Measurements from ENCODE around the gene GNG10.
"Not testable (repeated sequence)": the region's sequence is repeated elsewhere in the genome, so short reads cannot be mapped to it uniquely, and the experiment has no call there.

Gene GNG10

DNA sequence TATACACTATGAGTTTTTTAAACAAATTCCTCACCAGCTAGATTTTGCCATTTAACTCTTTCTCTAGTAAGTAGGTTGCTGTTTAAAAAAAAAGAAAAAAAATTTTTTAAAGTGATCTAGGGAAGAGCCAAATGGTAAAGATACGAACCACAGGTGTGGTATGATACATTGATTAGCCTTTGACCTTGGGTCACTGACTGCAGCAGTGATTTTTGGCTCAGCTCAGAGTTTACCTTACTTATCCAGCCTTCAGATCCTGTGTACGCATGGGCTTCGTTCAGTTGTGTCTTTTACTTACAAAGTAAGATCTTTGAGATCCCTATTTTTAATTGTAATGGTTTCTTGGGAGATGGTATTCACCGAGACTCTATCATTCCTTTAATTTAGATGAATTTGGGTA lies 12.4 kb upstream of the GNG10 start:
- no peak for DNase-seq (ENCODE audit: low read depth in 2 of 2, low spot score in 1 of 2)

DNA sequence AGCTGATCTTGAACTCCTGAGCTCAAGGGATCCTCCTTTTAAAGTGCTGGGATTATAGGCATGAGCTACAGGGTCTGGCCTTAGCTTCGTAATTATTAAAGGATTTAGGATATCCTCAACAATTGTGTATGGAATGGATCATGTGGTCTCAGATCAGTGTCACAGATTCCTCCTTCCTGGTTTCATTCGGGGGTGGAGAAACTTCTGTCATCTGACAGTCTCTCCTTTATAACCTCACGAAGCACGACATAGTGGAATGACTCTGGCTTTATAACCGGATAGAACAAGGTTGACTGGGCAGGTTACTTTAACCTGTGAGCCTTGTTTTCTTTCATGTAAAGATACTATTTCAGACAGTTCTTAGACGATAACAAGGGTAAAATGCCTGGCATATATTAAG lies 4.4 kb upstream of the GNG10 start:
- no peak for DNase-seq (ENCODE audit: low read depth in 2 of 2, low spot score in 1 of 2)

DNA sequence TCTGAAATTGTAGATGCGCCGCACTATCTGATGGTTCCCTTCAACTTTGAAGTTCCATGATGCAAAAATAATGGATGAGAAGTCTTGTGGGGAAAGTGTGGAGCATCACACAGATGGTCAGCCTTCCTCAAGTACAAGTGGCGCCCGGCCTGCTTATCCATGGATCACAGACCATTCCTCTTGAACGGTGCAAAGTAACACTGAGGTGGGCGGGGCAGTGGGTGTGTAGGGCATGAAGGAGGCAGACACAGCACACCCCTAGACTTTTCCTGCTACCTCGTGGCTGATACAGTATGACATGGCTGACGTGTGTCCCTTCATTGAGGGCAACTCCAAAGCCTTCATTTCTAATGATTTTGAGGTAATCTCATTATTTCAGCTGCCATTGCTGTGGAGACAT lies 2.5 kb upstream of the GNG10 start:
- no peak for DNase-seq (ENCODE audit: low read depth in 2 of 2, low spot score in 1 of 2)

DNA sequence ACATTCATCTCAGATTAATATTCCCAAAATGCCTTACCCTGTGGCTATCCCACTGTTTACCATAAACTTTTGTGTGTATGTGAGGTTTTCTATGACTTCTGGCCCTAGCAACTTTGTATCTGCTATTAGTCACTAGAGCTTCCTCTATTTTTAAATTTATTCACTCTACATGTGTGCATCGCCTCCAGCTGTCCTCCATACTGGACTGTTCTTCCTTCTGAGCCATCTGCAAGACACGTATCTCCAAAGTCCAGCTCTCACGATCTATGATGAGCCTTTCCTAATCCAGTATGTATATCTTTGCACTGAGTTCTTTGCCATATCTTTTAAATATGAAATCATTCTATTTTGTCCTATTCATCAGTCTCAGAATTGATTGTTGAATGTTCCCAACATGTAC lies 1.7 kb upstream of the GNG10 start:
- DNase-seq (ENCODE audit: low read depth in 2 of 2, low spot score in 1 of 2) = no peak

DNA sequence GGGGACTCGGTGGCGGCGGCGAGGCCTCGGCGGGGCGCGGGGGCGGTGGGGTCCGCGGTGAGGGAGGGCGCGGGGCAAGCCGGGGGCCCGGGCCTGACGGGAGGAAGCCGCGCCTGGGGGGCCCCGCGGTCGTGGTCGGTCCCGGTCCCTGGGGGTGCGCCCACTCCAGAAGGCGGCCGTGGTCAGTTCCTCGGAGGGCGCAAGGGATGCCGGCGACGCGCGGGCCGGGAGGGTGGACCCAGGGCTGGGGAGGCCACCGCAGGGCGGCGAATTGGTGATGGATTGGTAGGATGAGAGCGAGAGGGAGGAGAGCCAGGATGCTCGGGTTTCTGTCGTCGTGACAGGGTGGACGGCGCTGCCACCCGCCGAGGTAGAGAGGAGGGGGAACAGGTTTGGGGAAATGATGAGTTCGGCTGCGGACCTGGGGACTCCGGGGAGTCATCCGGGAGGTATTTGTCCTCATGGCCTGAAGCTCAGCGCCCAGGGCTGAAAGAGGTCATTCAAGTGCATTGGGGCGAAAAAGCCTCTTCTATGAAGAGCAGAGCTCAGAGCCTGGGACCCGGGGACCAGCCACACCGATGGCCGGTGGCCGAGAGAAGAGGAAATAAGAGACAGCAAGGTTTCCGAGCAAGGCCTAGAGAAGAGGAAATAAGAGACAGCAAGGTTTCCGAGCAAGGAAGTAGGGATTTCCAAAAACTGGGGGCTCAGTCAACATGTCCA lies 557 bp downstream of the GNG10 start:
- DNase-seq (ENCODE audit: low read depth in 2 of 2, low spot score in 1 of 2) = peak in 1 of 2 donors; percentile 1

DNA sequence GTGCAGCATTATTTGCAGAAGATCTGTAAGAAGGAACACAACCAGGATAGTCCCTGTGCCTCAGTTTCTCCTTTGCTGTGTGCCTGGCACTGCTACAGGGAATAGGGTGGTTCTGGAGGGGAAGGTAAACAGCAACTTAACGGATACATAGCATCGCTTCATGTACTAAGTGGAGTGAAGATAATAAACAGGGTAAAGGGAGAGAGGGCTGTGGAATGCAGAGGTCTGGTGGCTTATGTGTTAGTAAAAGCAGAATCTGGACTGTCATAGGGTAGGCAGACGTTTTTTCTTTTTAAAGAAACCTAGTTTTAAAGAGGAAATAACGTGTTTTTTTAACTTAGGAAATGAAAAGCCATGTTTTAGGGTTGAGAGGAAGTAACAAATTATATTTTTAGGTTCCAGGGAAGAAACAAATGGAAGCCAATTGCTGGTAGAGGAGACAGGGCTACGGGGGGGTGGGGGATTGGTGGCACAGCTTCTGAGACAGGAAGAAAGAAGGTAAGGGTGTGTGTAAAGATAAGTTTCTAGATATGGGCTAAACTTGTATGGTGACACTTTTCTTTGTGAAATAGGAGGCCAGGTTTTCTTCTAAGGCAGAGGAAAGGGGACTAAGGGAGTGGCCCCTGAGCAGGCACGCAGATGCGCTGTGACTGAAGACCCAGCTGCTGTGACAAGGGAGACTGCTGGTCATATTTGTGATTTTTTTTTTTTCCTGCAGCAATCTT lies 1.3 kb downstream of the GNG10 start:
- no peak for DNase-seq (ENCODE audit: low read depth in 2 of 2, low spot score in 1 of 2)

DNA sequence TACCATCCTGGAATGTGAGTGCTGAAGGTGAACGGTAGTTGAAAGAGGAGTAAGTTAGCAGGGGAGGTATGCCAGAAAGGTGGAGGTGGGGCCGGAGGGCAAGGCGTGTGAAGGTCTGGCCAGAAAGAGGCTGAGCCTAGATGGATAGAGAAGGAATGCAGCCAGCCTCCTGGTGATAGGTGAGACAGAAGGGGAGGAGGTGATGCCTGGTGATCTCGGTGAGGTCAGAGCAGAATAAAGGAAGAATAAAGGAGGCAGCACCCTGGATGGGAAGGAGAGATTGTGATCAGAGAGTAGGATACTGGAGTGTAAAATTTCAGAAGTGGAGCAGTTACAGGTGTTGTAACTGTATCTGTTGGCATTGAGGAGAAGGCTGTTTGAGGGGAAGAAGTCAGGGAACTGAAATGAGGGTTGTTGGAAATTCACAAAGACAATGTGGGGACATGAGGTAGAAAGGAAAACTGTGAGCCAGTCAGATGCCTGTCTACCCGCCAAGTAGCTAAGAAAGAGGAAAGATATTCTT lies 2.0 kb downstream of the GNG10 start:
- no peak for DNase-seq (ENCODE audit: low read depth in 2 of 2, low spot score in 1 of 2)

DNA sequence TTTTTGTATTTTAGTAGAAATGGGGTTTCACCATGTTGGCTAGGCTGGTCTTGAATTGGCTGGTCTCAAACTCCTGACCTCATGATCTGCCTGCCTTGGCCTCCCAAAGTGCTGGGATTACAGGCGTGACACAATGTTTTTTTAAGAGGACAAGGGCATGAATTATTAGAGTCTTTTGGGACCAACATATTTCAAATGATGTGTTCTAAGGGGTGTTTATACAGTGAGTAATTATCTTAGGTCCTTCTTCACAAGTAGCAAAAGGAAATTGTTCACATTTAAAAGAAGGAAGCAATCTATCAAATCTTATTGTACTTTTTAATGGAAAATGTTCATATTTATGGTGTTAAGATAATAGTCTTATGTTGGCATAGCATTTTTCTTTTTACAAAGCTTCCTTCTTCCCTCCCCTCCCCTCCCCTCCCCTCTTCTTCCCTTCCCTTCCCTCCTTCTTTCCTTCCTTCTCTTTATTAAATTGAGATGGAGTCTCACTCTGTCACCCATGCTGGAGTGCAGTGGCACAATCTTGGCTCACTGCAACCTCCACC lies 6.7 kb downstream of the GNG10 start:
- DNase-seq (ENCODE audit: low read depth in 2 of 2, low spot score in 1 of 2) = no peak

DNA sequence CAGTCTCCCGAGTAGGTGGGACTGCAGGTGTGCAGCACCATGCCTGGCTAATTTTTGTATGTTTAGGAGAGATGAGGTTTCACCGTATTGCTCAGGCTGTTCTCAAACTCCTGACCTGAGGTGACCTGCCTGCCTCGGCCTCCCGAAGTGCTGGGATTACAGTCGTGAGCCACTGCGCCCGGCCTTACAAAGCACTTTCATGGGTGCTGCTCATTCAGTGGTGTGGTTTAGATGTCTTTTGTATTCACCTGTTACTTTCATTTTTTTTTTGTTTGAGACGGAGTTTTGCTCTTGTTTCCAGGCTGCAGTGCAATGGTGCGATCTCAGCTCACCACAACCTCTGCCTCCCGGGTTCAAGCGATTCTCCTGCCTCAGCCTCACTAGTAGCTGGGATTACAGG lies 7.2 kb downstream of the GNG10 start:
- DNase-seq (ENCODE audit: low read depth in 2 of 2, low spot score in 1 of 2) = not testable (repeated sequence)

DNA sequence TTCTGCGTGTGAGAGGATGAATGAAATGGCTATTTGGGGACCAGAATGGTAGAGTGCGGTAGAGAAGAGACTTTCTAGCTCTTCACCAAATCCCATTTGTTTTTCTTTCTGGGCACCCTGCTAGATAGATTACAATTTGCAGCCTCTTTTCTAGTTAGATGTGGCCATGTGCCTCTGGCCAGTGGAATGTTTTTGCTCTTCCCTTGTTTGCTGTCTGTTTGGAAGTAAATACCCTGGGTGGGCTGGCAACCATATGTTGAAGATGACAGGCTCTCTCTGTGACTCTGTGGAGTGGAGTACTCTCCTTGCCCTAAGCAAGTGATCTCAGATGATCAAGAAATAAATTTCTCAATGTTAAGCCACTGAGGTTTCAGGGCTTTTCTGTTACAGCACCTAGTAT lies 12.9 kb downstream of the GNG10 start:
- no peak for DNase-seq (ENCODE audit: low read depth in 2 of 2, low spot score in 1 of 2)

DNA sequence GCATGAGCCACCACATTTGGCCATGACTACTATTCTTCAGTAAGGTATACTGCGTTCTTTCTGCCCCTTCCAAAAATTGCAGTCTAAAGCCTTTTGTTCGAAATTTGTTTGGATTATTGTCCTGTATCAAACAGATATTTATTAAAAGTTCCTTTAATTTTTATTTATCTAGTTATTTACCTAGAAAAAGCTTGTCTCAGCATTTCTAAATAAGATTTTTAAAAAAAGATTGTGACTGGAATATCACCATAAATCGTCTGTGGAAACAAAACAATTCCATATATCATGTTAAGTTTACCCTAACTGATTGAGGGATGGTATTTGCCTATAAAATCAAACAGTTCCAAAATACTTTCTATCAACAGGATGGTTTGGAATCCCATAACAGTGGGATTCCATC lies 14.7 kb downstream of the GNG10 start:
- no peak for DNase-seq (ENCODE audit: low read depth in 2 of 2, low spot score in 1 of 2)

DNA sequence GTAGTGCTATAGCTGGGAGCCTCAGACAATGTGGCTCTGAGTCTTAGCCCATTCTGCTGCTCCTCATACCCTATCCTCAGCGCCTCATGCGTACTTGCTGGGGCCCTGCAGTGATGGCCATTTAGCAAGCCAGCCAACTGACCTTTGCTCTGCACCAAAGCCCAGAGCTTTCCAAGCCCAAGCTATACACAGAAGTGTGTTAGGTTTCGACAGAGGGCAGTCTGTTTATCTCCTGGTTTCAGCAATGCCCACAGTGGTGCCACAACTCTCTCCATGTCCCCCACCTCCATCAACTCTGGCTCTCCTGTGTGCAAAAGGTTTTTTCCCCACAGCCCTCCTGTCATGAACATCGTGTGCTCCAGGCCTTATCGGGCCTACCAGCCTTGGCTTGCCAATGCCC lies 16.9 kb downstream of the GNG10 start:
- DNase-seq (ENCODE audit: low read depth in 2 of 2, low spot score in 1 of 2) = no peak

DNA sequence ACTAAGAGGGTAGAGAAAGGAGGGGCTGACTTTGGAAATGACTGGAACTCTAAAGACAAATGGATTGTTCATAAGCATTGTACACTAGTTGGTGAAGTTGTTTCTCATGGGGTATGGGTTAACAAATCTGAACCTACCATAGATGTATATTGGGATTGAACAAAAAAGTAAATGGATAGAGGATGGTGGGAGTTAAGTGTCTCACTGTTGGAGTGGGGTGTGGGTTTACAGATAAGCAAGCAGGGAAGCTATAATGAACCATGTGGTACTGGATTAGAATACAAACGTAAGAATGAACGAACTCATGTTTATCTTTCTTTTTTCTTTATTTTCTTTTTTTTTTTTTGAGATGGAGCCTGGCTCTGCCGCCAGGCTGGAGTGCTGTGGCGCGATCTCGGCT lies 17.8 kb downstream of the GNG10 start:
- no peak for DNase-seq (ENCODE audit: low read depth in 2 of 2, low spot score in 1 of 2)

DNA sequence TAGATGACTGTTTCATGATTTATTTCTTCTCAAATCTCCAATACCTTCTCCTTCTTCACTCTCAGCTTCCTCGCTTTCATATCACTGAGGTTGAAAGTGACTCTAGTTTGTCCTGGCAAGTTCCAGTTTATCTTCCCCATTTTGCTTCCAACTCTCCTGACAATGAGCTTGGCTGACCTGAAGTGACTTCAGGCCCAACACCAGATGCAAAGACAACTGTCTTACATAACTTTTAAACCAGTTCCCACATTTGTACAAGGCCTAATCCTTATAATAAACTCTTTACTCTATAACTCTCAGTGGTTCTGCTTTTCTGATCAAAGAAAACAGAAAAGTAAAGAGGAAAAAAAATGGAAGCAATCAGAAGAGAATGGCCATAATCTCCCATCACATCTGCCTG lies 22.0 kb downstream of the GNG10 start:
- no peak for DNase-seq (ENCODE audit: low read depth in 2 of 2, low spot score in 1 of 2)

DNA sequence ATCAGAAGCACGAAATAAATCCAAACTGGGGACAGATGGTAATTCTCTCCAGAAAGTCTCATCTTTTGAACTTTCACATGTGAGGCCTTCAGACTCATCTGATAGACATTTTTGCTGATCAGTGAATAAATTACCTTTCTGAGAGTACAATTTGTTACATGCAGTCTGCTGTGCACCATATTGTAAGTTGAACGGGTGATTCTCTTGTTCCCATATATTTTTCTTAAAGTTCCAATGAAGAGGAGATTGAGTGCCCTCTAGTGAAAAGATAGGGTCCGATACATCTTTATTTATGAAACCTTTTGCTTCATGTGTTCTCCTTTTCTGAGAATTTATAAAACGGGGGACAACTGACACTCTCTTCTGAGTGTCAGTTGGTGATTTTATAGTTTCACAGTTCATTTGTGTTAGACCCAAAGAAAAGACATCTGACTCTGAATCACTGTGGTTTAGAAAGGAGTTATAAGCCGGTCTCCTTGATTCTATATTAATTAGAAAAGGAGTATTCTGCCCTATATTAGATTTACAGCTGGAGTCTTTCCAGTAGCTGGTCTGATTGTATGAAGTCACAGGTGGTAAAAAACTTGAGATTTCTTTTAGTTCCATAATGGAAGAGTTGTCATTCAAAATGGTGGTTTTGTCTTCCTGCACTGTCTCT lies 30.4 kb downstream of the GNG10 start:
- DNase-seq (ENCODE audit: low read depth in 2 of 2, low spot score in 1 of 2) = no peak

DNA sequence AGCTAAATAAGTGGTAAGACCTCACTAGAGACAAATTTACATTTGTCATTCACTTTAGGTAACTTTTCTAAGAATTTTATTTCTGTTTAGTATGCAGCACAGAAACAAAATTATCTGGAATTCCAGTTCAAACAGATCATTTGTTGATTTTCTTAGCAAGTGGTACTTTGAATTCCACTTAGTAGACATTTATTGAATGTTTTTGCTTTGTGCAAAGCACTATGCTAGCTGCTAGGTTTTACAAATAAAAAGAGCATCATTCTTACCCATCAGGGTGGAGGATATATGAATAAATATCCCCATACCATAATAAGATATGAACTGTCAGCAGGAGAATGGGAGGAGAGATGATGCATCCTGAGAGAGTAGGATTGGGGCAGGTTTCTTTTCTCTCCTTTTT lies 35.4 kb downstream of the GNG10 start:
- no peak for DNase-seq (ENCODE audit: low read depth in 2 of 2, low spot score in 1 of 2)

DNA sequence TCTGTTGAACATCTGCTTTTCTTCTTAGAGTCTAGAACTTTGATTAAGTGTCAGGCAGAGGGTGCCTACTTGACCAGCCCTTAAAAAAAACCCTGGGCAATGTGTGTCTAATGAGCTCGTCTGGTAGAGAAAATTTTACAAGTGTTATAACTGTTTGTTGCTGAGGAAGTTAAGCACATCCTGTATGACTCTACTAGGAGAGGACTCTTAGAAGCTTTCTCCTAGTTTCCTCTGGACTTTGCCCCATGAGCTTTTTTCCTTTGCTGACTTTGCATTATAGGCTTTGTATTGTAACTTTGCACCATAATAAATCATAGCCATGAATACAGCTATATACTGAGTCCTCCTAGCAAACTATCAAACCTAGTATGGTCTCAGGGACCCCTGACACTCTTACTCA lies 39.4 kb downstream of the GNG10 start:
- no peak for DNase-seq (ENCODE audit: low read depth in 2 of 2, low spot score in 1 of 2)

DNA sequence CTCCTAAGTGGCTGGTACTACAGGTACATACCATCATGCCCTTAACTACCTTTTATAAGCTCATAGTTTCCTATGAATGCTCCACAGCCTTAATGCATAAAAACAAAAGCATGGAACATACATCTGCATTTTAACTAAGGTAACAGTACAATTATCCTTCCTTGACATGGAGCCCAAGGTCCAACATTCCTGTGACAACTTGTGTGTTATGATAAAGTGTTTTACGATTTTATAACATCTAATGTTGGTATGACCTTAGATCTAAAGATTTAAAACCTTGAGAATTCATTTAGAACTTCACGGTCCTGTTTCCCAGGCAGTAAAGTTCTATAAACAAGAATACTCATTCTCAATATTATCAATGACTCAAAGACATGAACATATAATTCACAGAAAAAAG lies 43.1 kb downstream of the GNG10 start:
- DNase-seq (ENCODE audit: low read depth in 2 of 2, low spot score in 1 of 2) = no peak

DNA sequence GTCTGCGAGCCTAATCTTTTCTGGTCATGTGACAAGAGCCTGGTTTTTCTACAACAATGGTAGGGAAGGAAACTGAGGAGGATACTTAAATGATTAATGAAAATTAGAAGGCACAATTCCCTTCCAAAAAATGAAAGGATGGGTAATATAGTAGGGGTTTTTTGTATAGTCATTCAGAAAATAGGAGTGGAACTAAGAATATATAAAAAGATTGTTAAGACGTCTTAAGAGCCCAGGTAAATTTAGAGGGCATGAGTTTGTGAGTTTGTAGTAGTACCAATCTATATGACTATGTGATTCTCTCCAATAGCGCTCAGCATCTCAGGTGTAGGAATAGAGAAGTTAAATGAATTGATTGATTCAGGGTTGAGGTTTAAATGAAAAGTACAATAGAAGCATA lies 50.1 kb downstream of the GNG10 start:
- no peak for DNase-seq (ENCODE audit: low read depth in 2 of 2, low spot score in 1 of 2)

DNA sequence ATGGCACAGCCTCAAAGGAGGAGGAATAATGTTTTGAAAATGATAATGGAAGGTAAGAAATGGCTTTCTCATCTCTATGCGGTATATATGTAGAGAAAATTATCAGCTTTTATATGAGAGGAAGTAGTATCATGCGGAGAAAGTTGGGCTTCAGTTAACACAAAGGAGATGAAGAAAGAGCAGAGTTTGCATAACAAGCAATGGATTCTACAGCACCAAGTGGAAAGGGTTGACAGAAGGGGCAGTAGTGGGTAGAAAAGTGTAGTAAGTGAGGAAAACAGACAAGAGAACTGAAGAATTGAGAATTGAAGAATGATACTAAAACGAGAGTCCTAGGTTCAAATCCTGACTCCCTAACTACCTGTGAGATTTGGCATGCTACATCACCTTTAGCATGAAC lies 51.0 kb downstream of the GNG10 start:
- DNase-seq (ENCODE audit: low read depth in 2 of 2, low spot score in 1 of 2) = no peak

DNA sequence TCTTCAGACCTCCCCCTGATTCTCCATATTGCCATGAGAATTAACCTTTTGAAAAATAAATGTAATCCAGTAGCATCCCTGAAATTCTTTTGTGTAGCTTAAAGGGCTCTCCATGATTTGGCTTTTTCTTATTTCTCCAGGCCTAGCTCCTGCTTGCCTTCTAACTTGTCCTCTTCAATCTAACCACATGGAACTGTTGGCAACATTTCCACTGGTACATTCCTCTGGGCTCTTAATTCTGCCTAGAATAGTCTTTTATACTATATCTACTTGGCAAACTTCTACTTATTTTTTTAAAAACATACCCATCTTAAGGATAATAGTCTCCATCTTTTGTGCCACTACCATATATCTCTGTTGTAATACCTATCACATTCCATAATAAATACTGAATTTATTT lies 54.1 kb downstream of the GNG10 start:
- DNase-seq (ENCODE audit: low read depth in 2 of 2, low spot score in 1 of 2) = no peak

DNA sequence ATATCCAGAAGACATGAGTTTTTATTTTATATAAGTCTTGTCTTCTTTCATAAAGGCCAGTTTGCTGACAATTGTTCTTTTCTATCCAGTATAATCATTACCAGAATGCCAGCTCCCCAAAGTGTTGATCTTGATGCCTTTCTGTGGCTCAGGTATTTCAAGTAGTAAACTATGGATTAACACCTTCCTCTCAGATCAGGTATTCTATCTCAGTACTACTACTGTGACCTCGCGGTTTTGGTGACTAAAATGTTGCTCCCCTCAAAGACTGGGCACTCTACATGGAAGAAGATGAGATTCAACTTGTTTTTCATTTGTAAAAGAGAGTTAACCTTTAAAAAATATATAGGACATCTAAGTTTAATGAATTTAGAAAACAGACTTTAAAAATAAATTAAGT lies 58.1 kb downstream of the GNG10 start:
- no peak for DNase-seq (ENCODE audit: low read depth in 2 of 2, low spot score in 1 of 2)

All from stimulated activated CD8-positive, alpha-beta memory T cell treated with anti-CD3 and anti-CD28 coated beads, Interleukin-4, amount 100 ng/mL, for 1 hour (primary cell).